ENCODE measurements around the gene ORC4.
"Not testable (repeated sequence)": the region's sequence is repeated elsewhere in the genome, so short reads cannot be mapped to it uniquely, and the experiment has no call there.

ORC4 gene

DNA sequence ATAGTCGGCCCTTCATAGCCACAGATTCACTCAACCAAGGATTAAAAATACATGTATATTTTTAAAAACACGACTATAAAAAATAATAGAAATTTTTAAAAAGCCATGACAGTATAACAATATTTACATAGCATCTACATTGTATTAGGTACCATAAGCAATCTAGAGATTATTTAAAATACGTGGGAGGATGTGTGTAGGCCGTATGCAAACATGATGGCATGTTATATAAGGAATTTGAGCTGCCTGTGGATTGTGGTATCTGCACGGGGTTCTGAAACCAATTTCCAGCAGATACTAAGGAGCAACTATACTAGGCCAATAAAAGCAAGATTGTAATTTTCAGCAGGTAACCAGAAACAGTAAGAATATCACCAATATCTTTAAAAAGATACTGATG, 5.9 kb downstream of the ORC4 start:
- DNase-seq (ENCODE audit: low read depth, low spot score) = no peak

DNA sequence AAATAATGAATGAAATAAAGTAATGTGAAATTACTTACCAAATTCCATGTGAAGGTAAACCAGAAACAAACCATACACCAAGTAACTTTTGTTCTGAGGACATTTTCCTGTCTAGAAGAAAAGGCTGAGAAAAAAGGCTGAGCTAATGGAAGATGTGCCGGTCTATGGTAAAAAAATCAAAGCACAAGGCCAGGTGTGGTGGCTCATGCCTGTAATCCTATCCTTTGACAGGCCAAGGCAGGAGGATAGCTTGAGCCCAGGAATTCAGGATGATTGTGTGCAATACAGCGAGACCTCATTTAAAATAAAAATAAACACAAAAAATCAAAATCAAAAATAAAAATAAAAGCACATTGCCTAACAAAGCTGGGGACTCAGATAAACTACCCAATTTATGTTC, 6.7 kb downstream of the ORC4 start:
- DNase-seq (ENCODE audit: low read depth, low spot score) = no peak

DNA sequence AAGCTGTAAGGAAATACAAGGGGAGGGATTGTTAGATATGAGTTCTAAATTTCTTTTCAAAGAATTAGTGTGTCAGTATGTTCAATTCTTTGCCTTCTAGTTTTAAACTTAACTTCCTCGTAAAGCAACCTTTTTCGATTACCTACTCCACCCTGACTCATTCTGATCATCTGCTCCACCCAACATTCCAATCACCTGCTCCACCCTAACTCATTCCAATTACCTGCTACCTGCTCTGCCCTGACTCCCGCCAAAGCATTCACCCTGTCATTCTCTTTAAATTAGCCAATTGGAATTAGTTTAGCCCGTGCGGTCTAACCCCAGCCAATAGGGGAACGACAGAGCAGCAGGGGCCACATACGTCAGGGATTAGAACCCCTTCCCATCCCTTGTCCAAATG, 12.1 kb downstream of the ORC4 start:
- DNase-seq (ENCODE audit: low read depth, low spot score) = not testable (repeated sequence)

DNA sequence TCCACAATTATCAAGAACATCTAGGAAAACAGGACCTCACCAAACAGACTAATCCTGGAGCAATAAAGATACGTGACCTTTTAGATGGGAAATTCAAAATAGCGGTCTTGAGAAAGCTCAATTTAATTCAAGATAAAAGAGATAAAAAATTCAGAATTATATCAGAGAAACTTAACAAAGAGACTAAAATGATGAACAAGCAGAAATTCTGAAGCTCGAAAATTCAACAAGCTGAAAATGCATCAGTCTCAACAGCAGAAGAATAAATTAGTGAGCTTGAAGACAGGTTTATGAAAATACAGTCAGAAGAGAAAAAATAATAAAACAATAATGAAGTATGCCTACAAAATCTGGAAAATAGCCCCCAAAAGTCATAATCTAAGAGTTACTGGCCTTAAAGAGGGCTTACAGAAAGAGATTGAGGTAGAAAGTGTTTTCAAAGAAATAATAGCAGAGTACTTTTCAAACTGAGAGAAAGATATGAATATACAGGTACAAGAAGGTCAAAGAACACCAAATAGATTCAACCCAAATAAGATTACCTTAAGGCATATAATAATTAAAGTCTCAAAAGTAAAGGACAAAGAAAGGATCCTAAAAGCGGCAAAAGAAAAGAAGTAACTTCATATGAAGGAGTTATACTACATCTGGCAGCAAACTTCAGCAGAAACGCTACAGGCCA, 13.2 kb downstream of the ORC4 start:
- DNase-seq (ENCODE audit: low read depth, low spot score) = no peak

DNA sequence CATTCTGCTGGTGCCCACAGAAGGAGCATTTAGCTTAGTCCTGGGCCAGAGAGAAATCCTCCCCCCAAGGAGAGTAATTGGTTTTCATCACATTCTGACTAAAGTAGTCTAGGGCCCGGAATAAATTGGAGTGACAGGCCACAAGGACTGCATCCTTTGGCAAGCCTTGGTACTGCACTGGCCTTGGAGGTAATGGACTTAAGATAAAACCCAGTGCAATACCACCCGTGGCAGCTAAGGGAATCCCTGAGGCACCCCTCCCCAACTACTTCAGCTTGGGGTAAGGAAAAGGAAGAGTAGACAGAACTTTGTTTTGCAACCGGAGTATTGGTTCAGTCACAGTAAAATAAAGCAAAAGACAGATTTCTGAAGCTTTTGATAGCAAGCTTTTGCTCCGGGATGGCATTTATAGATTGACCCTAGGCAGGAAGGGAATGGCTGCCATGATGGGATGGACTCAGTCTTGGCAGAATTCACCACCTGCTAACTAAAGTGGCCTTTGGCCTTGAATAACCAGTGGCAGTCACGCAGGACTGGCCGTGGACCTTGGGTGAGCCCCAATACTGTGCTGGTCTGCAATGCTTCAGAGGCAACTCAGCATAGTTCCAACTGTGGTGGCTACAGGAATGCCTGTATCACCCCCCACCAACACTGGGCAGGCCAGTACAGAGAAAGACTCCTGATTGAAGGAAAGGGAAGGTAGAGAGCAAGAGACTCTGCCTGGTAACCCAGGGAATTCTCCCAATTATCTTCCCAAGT, 14.1 kb downstream of the ORC4 start:
- DNase-seq (ENCODE audit: low read depth, low spot score) = no peak

DNA sequence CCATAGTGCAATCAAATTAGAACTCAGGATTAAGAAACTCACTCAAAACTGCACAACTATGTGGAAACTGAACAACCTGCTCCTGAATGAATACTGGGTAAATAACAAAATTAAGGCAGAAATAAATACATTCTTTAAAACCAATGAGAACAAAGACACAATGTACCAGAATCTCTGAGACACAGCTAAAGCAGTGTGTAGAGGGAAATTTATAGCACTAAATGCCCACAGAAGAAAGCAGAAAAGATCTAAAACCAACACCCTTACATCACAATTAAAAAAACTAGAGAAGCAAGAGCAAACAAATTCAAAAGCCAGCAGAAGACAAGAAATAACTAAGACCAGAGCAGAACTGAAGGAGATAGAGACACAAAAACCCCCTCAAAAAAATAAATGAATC, 18.1 kb downstream of the ORC4 start:
- DNase-seq (ENCODE audit: low read depth, low spot score) = not testable (repeated sequence)

DNA sequence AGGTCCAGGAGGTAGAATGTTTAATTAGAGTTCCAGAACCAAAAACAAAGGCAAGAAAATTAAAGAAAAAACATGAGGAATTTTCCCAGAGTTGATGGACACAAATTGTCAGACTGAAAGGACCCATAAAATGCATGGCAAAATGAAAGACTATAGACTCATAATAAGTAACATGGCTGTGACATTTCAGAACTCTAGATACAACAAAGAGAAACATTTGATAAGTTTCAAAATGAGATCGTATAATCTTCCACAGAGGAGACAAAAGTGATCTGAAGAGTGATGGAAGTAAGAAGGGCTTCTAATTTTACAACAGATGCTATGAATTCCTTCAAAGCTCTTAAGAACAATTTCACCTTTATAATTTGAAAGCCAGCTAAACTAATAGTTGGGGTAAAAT, 20.4 kb downstream of the ORC4 start:
- no peak for DNase-seq (ENCODE audit: low read depth, low spot score)

DNA sequence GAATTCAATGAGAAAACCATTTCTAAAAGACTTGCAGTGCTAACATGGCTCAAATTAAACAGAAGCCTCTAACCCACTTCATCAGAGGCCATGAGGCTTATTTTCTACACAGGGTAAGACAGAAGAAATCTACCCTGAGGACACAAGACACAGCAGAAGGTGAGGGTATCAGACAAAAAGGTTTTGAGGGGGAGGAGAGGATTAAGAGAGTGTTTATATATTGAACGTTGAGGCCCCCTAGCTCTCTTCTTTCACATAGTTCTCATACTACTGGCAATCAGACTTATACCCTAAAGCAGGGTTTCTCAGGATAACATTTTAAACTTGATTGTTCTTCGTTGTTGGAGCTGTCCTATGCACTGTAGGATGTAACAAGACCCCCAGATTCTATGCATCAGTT, 21.4 kb downstream of the ORC4 start:
- no peak for DNase-seq (ENCODE audit: low read depth, low spot score)

DNA sequence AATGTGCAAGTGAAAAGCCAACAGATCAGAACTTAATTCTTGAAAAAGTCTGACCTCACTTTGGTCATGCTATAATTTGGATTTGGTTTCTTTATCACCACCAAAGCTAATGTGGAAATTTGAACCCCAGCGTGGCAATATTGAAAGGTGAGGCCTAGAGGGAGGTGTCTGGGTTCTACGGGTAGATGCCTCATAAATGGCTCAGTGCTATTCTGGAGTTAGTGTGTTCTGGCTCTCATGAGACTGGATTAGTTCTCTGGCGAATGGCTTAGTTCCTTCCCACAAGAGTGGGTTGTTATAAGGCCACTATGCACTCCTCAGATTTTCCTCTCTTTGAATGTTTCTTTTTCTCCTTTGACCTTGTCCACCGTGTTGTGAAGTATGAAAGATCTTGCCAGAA, 22.3 kb downstream of the ORC4 start:
- DNase-seq (ENCODE audit: low read depth, low spot score) = no peak

DNA sequence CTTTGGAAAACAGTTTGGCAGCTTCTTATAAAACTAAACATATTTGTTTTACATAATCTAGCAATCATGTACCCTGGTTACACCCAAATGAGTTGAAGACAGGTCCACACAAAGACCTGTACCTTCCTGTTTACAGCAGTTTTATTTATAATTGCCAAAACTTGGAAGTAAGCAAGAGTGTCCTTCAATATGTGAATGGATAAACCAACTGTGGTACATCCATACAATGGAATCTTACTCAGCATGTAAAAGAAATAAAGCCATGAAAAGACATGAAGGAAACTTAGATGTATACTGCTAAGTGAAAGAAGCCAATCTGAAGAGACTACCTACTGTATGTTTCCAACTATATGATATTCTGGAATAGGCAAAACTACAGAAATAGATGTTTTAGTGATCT, 23.7 kb downstream of the ORC4 start:
- DNase-seq (ENCODE audit: low read depth, low spot score) = no peak

DNA sequence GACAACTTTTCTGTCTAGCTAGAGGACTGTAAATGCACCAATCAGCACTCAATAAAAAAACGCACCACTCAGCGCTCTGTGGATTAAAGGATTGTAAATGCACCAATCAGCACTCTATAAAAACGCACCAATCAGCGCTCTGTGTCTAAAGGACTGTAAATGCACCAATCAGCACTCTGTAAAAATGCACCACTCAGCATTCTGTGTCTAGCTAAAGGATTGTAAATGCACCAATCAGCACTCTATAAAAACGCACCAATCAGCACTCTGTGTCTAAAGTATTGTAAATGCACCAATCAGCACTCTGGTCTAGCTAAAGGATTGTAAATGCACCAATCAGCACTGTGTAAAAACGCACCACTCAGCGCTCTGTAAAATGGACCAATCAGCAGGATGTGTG, 25.6 kb downstream of the ORC4 start:
- DNase-seq (ENCODE audit: low read depth, low spot score) = not testable (repeated sequence)

DNA sequence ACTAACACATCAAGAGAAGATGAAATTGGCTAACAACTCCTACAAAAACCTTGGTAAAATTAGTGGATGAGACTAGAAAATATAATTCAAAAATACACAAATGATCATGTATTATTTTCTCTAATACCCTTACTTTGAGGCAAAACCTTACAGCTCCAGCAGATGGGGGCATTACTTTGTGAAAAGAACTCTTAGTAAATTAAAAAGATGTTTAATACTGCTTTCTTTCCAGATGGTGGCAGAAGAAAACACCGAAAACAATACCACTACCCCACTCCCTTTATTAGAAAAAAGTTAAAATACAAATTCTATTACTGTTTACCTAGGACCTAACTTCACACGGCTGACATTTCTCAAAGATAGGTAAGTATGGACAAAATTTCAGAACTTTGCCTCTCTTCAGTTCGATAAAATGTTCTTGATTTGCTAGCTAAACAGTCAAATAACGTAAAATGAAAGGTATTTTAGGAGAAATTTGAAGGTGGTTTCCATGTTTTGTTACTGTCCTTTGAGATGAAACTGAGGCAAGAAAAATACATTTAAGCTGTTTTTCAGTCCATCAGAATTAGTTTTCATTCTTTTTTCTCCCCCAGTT, 30.6 kb downstream of the ORC4 start:
- peak; percentile 11 for DNase-seq (ENCODE audit: low read depth, low spot score)

DNA sequence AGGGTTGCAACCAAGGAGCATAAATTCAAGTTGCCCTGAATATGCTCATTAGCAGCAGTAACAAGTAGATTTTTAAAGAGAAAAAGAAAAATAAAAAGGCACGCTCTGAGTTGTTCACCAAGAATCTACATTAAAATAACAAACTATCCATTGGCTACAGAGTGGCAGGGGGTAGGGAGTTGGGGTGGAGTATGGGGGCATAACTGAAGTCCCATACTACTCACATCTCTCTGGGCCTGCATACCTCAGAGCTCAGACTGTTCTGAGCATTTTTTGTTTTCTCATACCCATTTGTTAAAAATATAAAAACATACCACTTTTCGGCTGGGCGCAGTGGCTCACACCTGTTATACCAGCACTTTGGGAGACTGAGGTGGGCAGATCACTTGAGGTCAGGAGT, 31.4 kb downstream of the ORC4 start:
- no peak for DNase-seq (ENCODE audit: low read depth, low spot score)

DNA sequence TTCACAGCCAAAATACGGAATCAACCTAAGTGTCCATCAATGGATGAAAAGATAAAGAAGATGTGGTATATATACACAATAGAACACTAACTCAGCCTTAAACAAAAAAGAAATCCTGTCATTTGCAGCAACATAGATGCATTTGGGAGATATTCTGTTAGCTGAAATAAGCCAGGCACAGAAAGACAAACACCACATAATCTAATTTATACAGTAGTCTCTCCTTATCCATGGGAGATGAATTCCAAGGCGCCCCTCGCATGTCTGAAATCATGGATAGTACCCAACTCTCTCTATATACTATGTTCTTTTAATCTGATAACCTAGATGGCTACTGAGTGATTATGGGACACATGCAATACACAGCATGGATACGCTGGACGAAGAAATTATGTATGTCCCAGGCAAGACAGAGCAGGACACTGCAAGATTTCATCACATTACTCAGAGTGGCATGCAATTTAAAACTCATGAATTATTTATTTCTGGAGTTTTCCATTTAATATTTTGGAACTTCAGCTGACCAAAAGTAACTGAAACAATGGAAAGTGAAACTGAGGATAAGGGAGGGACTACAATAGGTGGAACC, 39.5 kb downstream of the ORC4 start:
- DNase-seq (ENCODE audit: low read depth, low spot score) = no peak

DNA sequence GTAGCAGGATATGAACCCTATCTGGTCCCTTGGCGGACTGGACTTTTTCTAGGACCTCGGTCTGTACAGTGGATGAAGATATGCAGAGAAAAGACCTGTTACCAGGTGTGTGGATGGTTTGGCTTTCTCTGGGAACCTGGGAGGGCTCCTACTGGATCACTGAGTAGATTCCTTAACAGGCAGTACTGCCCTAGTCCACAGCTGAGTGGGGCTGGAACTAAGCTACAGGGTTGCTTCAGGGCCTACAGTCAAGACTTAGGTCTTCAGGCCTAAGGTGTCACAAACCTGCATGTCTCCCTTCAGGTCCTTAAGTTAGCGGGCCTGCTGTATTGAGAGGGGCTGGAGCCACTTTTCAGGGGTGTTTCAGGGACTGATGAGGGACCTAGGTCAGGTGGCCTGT, 42.9 kb downstream of the ORC4 start:
- DNase-seq (ENCODE audit: low read depth, low spot score) = no peak

DNA sequence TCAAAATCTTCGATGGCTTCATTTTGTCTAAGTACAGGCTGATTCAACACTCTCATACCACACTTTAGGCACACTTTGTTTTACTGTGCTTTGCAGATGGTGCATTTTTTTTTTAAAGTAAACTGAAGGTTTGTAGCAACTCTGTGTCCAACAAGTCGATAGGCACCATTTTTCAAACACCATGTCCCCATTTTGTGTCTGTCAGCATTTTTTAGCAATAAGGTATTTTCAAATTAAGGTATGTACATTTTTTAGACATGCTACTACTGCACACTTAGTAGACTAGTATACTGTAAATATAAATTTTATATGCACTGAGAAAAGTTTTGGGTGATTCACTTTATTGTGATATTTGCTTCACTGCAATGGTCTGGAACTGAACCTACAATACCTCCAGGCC, 44.4 kb downstream of the ORC4 start:
- DNase-seq (ENCODE audit: low read depth, low spot score) = no peak

DNA sequence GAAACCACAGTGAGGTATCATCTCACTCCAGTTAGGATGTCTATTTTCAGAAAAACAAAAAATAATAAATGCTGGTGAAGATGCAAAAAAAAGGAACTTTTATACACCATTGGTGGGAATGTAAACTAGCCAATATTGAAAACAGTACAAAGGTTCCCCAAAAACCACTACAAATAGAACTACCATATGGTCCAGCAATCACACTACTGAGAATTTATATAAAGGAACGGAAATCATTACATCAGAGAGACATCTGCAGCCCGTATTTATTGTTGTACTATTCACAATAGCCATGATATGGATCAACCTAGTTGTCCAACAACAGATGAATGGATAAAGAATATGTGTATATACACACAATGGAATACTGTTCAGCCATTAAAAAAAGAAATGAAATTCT, 52.0 kb downstream of the ORC4 start:
- DNase-seq (ENCODE audit: low read depth, low spot score) = no peak

DNA sequence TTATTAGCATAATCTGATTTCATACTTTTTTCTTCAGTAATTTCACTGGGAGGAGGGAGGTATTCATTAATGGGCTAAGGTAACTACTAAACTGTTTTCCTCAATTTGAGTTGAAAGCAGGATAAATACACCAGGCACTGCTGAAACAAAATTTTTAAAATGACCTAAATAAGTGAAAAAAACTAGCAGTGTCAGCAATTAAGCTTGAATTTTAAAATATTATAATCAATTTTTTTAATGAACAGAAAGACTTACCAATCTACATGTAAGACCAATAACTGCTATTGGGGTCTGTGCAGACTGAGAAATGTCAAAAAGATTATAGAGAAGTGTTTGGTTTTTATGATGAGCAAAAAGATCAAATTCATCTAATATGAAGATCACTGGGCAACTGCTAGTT, 68.4 kb downstream of the ORC4 start:
- DNase-seq (ENCODE audit: low read depth, low spot score) = no peak

DNA sequence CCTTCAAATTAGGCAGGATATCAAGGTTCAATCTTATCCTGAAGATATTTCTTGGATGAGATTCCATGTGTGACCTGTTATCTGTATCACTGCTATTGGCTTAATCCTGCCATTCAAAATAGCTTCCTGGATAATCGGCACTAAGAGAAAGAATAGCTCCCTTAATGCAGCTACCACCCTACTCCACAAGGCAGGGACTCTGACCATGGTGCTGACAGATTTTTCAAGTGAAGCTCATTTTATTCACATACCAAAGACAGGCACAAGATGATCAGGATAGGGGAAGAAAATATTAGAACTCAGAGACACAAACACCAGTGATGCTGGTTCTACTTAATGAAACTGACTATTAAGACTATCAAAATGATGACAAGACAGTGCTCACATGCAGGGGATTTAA, 74.9 kb downstream of the ORC4 start:
- no peak for DNase-seq (ENCODE audit: low read depth, low spot score)

DNA sequence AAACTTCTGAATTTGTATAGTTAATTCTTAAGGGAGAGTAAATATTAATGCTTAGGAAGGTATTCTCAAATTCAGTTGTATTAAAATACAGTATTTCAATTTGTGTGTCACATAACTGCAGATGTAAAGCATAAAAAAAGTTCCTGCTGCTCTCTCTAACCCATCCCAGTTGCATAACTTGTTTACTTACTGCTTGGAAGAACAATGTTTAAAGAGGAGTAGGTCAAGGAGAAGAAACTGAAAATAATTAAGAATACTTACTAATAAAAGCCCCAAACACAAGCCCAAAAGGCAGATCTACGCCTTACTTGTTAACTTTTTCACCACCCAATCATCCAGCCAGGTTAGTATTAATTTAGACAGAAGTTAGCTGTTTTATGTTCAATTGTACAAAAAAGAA, 81.2 kb downstream of the ORC4 start:
- no peak for DNase-seq (ENCODE audit: low read depth, low spot score)

DNA sequence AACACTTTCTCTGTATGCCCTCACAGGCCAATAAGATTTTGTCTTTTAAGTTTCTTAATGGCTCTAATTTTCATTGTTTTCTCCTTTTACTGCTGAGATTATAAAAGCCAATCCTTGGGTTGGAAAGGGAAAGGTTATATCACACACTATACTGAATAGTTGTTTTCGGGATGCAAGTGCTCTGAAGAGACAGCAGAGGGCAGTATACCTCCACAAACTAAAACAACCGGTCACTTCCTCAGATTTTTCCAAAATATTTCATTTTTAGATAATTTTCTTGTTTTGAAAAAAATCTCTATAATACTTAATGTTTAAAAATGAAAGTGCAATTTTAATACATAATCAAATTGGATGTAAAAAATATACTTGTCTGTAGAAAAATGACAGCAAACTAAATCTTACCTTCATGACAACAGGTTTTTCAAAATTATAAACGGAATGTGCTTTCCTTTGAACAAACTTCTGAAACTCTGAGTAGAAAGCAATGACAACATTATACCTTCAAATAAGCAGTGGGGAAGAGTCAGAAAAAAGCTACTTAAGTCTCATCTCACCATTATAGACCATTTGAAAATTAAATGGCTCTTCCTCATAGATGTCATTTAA, 82.7 kb downstream of the ORC4 start:
- no peak for DNase-seq (ENCODE audit: low read depth, low spot score)

DNA sequence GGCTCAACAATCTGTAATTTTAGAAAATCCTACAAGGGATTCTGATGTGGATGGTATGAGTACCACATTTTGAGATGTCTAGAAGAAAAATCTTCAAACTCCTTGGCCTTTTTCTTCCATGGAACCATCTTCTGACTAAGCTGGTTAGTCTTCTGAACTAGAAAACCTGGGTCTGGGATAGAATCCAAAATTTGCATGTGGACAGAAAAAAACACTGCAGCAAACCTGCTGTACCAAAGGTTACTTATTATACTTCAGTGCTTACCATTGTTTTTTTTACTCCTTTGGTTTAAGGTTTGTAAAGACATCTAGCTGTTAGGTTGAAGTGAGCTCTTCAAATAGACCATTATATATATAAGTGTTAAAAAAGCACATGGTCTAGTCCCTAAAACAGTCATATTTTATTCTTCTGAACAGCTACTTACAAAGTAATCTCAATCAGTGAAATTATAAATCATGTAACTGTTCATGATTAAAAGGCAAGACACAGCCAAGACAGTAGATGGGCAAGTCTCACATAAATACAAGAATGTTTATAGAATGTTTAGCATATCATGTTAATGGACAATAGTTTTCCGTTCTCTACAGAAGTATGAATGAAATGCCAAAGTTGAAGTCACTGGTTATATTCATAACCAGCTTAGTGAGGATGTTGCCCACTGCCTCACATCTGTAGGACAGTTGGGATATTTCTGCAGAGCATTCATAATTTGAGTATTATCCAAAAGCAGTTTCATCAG, 85.5 kb downstream of the ORC4 start:
- DNase-seq (ENCODE audit: low read depth, low spot score) = no peak

All from brain pericyte (primary cell).